ENCODE measurements around the gene PTGFRN. TPM values are rescaled to one million over a fixed set of nuclear protein-coding genes. Genes with fewer than 3 reads are reported as not detected.
"Not testable (repeated sequence)": the region's sequence is repeated elsewhere in the genome, so short reads cannot be mapped to it uniquely, and the experiment has no call there.

Gene PTGFRN
- total RNA-seq, 1 donor from 2014 or later: 53.2 TPM

- H3K27ac Mint-ChIP-seq: no peak overlapping the region
- no peak overlapping the region for H3K4me3 Mint-ChIP-seq
- no peaks in the 10 kb centered on the region for H3F3A ChIP-seq (ENCODE audit: low read depth)
- peaks cover 27% of the 10 kb centered on the region for H3K4me1 Mint-ChIP-seq
- no peaks in the 10 kb centered on the region for H3K9me3 ChIP-seq (ENCODE audit: low read depth)
- peaks cover 15% of the 10 kb centered on the region for H3K79me2 ChIP-seq (ENCODE audit: low read depth)
- H3K27ac ChIP-seq: no peak overlapping the region
- DNase-seq (ENCODE audit: low spot score): no peak
- no peak for TF ChIP-seq EZH2phosphoT487 (IDR thresholded peaks at IDR 0.05)
- no peak for TF ChIP-seq CTCF (IDR thresholded peaks at IDR 0.05)
- TF ChIP-seq EZH2 (IDR thresholded peaks at IDR 0.05): no peak
- no peak overlapping the region for H3K9ac ChIP-seq
- peaks cover 13% of the 10 kb centered on the region for H3K36me3 Mint-ChIP-seq
- H3K27me3 ChIP-seq: no peaks in the 10 kb centered on the region
- no peak overlapping the region for H2AFZ ChIP-seq (replicated peaks)
- H3K27me3 Mint-ChIP-seq (ENCODE audit: insufficient read depth, low read depth): no peaks in the 10 kb centered on the region
- peaks cover 10% of the 10 kb centered on the region for H3K4me1 ChIP-seq
- H4K20me1 ChIP-seq (ENCODE audit: low read depth): peaks cover 10% of the 10 kb centered on the region
- no peak overlapping the region for H3K4me3 ChIP-seq
- H3K4me2 ChIP-seq: no peak overlapping the region
- no peaks in the 10 kb centered on the region for H3K36me3 ChIP-seq
- H3K9me3 Mint-ChIP-seq: peaks cover 2% of the 10 kb centered on the region
Measured at GRCh38 chr1:116938216-116938615, 28.5 kb downstream of the PTGFRN start.

- not testable (repeated sequence) for H3K27me3 Mint-ChIP-seq (ENCODE audit: insufficient read depth, low read depth)
Measured at GRCh38 chr1:116939780-116940543, 30.2 kb downstream of the PTGFRN start.

GRCh38 chr1:116940814-116941599, 31.3 kb downstream of the PTGFRN start:
- Histone ChIP-seq H3K4me2 (no peak overlapping the region), H3F3A (ENCODE audit: low read depth) (no peaks in the 10 kb centered on the region), H3K9me3 (ENCODE audit: low read depth) (no peaks in the 10 kb centered on the region), H3K4me3 (no peak overlapping the region), H3K27ac (no peak overlapping the region), H3K79me2 (ENCODE audit: low read depth) (no peaks in the 10 kb centered on the region), H4K20me1 (ENCODE audit: low read depth) (peaks cover 10% of the 10 kb centered on the region), H3K4me1 (peaks cover 10% of the 10 kb centered on the region), H2AFZ (replicated peaks) (no peak overlapping the region), H3K9ac (no peak overlapping the region), H3K27me3 (no peaks in the 10 kb centered on the region), H3K36me3 (no peaks in the 10 kb centered on the region)
- Mint-ChIP-seq H3K27me3 (ENCODE audit: insufficient read depth, low read depth) (no peaks in the 10 kb centered on the region), H3K4me1 (peaks cover 27% of the 10 kb centered on the region), H3K36me3 (peaks cover 19% of the 10 kb centered on the region), H3K4me3 (no peak overlapping the region), H3K9me3 (peaks cover 2% of the 10 kb centered on the region), H3K27ac (no peak overlapping the region)
- no peak for TF ChIP-seq EZH2phosphoT487 (IDR thresholded peaks at IDR 0.05)
- no peak for TF ChIP-seq EZH2 (IDR thresholded peaks at IDR 0.05)
- TF ChIP-seq CTCF (IDR thresholded peaks at IDR 0.05): no peak
- DNase-seq (ENCODE audit: low spot score): no peak

More at GRCh38 chr1:116939780-116940543, 30.2 kb downstream of the PTGFRN start:
- not testable (repeated sequence) for H3K79me2 ChIP-seq (ENCODE audit: low read depth); H4K20me1 ChIP-seq (ENCODE audit: low read depth); H3K4me3 ChIP-seq; H3K9ac ChIP-seq; H3F3A ChIP-seq (ENCODE audit: low read depth); H2AFZ ChIP-seq (replicated peaks); H3K27ac Mint-ChIP-seq; DNase-seq (ENCODE audit: low spot score); H3K9me3 Mint-ChIP-seq; H3K27ac ChIP-seq; H3K4me2 ChIP-seq; H3K4me3 Mint-ChIP-seq; H3K9me3 ChIP-seq (ENCODE audit: low read depth); H3K27me3 ChIP-seq; H3K4me1 ChIP-seq; H3K36me3 ChIP-seq
- Mint-ChIP-seq H3K4me1 (peaks cover 27% of the 10 kb centered on the region), H3K36me3 (peaks cover 19% of the 10 kb centered on the region)

GRCh38 chr1:116941670-116942069, 32.0 kb downstream of the PTGFRN start:
- no peaks in the 10 kb centered on the region for H3K27me3 Mint-ChIP-seq (ENCODE audit: insufficient read depth, low read depth)
- no peak overlapping the region for H3K27ac Mint-ChIP-seq
- Histone ChIP-seq H3K9ac (no peak overlapping the region), H3K4me2 (no peak overlapping the region), H2AFZ (replicated peaks) (no peak overlapping the region), H4K20me1 (ENCODE audit: low read depth) (peaks cover 7% of the 10 kb centered on the region), H3K79me2 (ENCODE audit: low read depth) (no peaks in the 10 kb centered on the region), H3K27ac (no peak overlapping the region), H3F3A (ENCODE audit: low read depth) (no peaks in the 10 kb centered on the region), H3K4me1 (peaks cover 10% of the 10 kb centered on the region), H3K27me3 (no peaks in the 10 kb centered on the region), H3K36me3 (no peaks in the 10 kb centered on the region), H3K4me3 (no peak overlapping the region), H3K9me3 (ENCODE audit: low read depth) (no peaks in the 10 kb centered on the region)
- no peak for TF ChIP-seq EZH2 (IDR thresholded peaks at IDR 0.05)
- no peak for TF ChIP-seq CTCF (IDR thresholded peaks at IDR 0.05)
- no peak for TF ChIP-seq EZH2phosphoT487 (IDR thresholded peaks at IDR 0.05)
- DNase-seq (ENCODE audit: low spot score): no peak
- H3K4me3 Mint-ChIP-seq: no peak overlapping the region
- peaks cover 27% of the 10 kb centered on the region for H3K4me1 Mint-ChIP-seq
- H3K9me3 Mint-ChIP-seq: peaks cover 2% of the 10 kb centered on the region
- H3K36me3 Mint-ChIP-seq: peaks cover 19% of the 10 kb centered on the region
